ENCODE results near the gene VARS2.

GRCh38 chr6:30942338-30943060, 28.5 kb downstream of the VARS2 start:
- TF ChIP-seq POLR2A (IDR thresholded peaks at IDR 0.05) = peak in 1 of 4 donors; percentile 18
- TF ChIP-seq, protein P1, sequence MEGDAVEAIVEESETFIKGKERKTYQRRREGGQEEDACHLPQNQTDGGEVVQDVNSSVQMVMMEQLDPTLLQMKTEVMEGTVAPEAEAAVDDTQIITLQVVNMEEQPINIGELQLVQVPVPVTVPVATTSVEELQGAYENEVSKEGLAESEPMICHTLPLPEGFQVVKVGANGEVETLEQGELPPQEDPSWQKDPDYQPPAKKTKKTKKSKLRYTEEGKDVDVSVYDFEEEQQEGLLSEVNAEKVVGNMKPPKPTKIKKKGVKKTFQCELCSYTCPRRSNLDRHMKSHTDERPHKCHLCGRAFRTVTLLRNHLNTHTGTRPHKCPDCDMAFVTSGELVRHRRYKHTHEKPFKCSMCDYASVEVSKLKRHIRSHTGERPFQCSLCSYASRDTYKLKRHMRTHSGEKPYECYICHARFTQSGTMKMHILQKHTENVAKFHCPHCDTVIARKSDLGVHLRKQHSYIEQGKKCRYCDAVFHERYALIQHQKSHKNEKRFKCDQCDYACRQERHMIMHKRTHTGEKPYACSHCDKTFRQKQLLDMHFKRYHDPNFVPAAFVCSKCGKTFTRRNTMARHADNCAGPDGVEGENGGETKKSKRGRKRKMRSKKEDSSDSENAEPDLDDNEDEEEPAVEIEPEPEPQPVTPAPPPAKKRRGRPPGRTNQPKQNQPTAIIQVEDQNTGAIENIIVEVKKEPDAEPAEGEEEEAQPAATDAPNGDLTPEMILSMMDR (IDR thresholded peaks at IDR 0.05) = peak in 5 of 6 experiments; percentile 36 to 77 (median 60)
